Activated naive CD8-positive, alpha-beta T cell treated with anti-CD3 and anti-CD28 coated beads, Interleukin-2, amount 50 U/mL, for 24 hours (primary cell): Measurements from ENCODE around the gene TTYH3.

Source experiments
- ATAC-seq: fragments of 150-1000 bp; cut with Tn5 transposase; one replicate; pipeline ENCODE4 v1.10.0; 2021
- DNase-seq: peaks from one replicate; pipeline ENCODE4 v3.0.0; 2021
- H3K27ac Mint-ChIP-seq: one replicate; pipeline ENCODE4 v1.8.0; 2021; ENCODE audit warnings: mild to moderate bottlenecking, mixed read lengths
- H3K27me3 Mint-ChIP-seq: one replicate; pipeline ENCODE4 v1.8.0; 2021; ENCODE audit warnings: mixed read lengths
- H3K36me3 Mint-ChIP-seq: one replicate; pipeline ENCODE4 v1.8.0; 2021; ENCODE audit warnings: low read depth, mixed read lengths
- H3K4me1 Mint-ChIP-seq: one replicate; pipeline ENCODE4 v1.8.0; 2021; ENCODE audit warnings: mixed read lengths
- H3K4me3 Mint-ChIP-seq: one replicate; pipeline ENCODE4 v1.8.0; 2021; ENCODE audit warnings: mild to moderate bottlenecking, moderate library complexity, mixed read lengths
- H3K9me3 Mint-ChIP-seq: one replicate; pipeline ENCODE4 v1.8.0; 2021; ENCODE audit warnings: mixed read lengths

The TTYH3 gene

DNA sequence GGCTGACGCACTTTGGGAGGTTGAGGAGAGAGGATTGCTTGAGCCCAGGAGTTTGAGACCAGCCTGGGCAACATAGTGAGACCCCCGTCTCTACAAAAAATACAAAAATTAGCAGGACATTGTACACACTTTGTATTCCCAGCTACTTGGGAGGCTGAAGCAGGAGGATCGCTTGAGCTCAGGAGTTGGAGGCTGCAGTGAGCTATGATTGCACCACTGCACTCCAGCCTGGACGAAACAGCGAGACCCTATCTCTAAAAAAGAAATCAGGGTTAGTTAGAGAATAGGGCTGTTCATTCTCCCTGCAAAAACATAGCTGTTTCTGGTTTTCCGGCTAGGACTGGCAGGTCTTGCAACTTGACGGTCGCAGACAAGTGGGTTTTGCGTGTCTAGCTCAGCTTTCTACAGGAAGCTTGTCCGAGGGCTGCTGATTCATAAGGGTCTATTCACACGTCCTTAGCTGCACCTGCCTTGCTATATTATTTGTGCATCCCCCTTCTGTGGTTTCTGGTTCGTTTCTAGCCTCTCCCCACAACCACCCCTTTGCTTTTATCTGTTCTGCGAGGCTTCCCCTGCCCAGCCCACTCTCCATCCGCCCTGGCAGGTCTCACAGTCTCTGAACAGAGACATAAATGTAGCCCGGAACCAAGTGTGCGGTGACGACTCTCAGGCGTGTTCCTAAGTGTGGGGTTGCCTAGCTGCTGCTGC is 66.9 kb downstream of the TTYH3 start:
- DNase-seq = peak; percentile 66

DNA sequence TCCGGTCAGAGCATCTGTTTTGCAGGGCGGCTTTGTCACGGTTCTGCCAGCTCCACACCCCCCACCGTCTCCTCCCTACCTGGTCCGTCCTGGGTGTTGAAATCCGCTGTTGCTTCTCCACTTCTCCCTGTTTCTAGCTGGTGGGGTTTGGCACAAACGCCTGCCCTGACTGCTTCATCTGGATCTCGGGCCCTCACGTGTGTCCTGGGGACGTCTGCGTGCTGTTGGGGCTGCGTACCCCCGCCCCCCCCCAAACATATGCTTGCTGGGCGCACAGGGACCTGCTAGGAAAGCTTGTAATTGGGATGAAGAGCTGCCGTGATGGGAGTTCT is 67.5 kb downstream of the TTYH3 start:
- ATAC-seq (no peak), DNase-seq (no peak)
- peaks cover 16% of the 10 kb centered on the region for H3K27me3 Mint-ChIP-seq
- no peak overlapping the region for H3K27ac Mint-ChIP-seq
- no peaks in the 10 kb centered on the region for H3K9me3 Mint-ChIP-seq
- no peaks in the 10 kb centered on the region for H3K36me3 Mint-ChIP-seq
- peaks cover 23% of the 10 kb centered on the region for H3K4me1 Mint-ChIP-seq
- peak overlapping the region; percentile 21 for H3K4me3 Mint-ChIP-seq

More for the DNA sequence above, 66.9 kb downstream of the TTYH3 start:
- peaks cover 16% of the 10 kb centered on the region for H3K27me3 Mint-ChIP-seq
- ATAC-seq = peak; percentile 93
- no peaks in the 10 kb centered on the region for H3K9me3 Mint-ChIP-seq
- H3K4me1 Mint-ChIP-seq = peaks cover 23% of the 10 kb centered on the region
- H3K4me3 Mint-ChIP-seq = peak overlapping the region; percentile 21
- no peaks in the 10 kb centered on the region for H3K36me3 Mint-ChIP-seq
- H3K27ac Mint-ChIP-seq = no peak overlapping the region

DNA sequence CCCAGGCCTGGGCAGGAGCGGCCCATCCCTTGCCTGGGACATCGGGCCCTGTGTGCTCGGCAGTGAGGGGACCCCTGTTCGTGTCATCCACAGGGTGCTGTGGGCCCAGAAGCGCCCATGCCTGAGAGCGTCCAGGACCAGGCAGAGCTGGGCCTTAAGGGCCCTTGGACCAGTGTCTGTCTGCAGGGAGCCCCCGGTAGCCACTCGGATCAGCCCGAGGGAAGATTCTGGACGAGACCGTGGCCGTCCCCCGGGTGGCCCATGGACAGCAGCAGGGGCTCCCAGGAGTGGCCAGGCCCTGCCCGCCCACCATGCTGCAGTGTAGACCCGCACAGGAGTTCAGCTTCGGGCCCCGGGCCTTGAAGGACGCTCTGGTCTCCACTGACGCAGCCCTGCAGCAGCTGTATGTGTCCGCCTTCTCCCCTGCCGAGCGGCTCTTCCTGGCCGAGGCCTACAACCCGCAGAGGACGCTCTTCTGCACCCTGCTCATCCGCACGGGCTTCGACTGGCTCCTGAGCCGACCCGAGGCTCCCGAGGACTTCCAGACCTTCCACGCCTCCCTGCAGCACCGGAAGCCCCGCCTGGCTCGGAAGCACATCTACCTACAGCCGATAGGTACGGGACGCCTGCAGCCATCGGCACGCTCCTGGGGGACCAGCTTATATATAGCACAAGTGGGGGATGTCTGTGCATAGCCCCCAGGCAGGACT is 68.5 kb downstream of the TTYH3 start:
- ATAC-seq (no peak), DNase-seq (no peak)
- Mint-ChIP-seq H3K4me3 (no peak overlapping the region), H3K36me3 (no peaks in the 10 kb centered on the region), H3K27ac (no peak overlapping the region), H3K4me1 (peaks cover 23% of the 10 kb centered on the region), H3K9me3 (no peaks in the 10 kb centered on the region), H3K27me3 (peaks cover 16% of the 10 kb centered on the region)

DNA sequence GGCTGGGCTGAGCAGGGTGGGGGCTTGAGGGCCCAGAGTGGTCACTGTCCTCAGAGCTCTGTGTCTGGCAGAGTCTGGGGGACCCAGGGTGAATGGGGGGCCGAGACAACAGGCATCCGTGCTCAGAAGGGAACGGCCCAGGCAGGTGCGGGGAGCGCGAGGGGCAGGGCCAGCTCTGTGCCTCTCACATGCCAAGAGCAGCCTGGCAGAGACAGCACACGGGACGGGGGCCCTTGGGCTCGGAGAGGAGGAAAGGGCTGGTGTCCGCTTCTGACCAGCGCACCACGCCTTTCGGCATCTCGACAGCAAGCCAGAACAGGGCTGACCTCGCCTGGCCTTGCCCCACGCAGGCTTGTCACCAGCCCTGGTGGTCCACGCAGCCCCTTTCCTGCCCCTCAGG is 69.6 kb downstream of the TTYH3 start:
- Mint-ChIP-seq H3K4me3 (no peak overlapping the region), H3K9me3 (no peaks in the 10 kb centered on the region), H3K27me3 (peaks cover 16% of the 10 kb centered on the region), H3K4me1 (peaks cover 23% of the 10 kb centered on the region), H3K27ac (no peak overlapping the region), H3K36me3 (no peaks in the 10 kb centered on the region)
- ATAC-seq (no peak), DNase-seq (no peak)

DNA sequence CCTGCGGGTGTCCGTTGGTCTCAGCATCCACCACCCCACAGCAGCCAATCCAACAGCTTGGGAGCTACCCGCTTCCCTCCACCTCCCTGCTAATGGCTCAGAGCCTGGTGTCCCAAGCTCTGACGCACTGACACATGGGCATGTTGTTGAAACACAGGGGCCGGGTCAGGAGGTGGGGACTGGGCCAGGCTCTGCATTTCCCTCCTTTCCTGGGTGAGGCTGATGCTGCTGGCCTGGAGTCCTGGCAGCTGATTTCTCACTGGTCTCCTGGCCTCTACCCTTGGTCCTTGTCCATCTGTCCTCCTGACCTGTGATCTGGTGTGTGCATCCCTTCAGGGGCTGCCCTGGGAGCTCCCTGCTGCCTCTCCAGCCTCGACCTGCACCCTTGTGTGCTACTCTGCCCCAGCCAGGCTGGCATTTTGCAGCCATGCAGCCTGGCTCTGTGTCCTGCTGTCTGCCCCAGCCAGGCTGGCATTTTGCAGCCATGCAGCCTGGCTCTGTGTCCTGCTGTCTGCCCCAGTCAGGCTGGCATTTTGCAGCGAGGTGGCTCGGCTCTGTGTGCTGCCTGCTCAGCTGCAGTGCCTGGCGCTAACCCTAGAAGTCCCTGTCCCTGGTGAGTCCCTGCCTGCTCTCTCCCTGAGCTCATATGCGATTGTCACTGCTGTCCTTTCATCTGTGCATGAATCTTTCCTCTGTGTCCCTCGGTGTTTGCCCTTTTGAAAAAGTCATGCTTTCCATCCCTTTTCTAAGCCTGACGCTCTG is 70.2 kb downstream of the TTYH3 start:
- Mint-ChIP-seq H3K36me3 (no peaks in the 10 kb centered on the region), H3K4me1 (peaks cover 23% of the 10 kb centered on the region), H3K4me3 (no peak overlapping the region), H3K27ac (no peak overlapping the region), H3K27me3 (peaks cover 17% of the 10 kb centered on the region), H3K9me3 (no peaks in the 10 kb centered on the region)
- ATAC-seq (no peak), DNase-seq (no peak)

DNA sequence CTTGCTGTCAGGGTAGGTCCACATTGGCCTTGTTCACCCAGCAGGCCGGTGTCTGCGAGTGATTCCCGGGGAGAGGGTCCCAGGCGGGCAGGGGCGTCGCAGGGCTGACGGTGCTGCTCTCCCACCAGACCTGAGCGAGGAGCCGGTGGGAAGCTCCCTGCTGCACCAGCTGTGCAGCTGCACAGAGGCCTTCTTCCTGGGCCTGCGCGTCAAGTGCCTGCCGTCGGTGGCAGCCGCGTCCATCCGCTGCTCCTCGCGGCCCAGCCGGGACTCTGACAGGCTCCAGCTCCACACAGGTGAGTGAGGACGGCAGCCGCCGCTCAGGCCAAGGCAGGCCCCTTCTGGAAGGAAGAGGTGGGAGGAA is 70.8 kb downstream of the TTYH3 start:
- Mint-ChIP-seq H3K36me3 (no peaks in the 10 kb centered on the region), H3K27ac (no peak overlapping the region), H3K4me1 (peaks cover 23% of the 10 kb centered on the region), H3K9me3 (no peaks in the 10 kb centered on the region), H3K4me3 (no peak overlapping the region), H3K27me3 (peaks cover 14% of the 10 kb centered on the region)
- DNase-seq (no peak), ATAC-seq (no peak)

DNA sequence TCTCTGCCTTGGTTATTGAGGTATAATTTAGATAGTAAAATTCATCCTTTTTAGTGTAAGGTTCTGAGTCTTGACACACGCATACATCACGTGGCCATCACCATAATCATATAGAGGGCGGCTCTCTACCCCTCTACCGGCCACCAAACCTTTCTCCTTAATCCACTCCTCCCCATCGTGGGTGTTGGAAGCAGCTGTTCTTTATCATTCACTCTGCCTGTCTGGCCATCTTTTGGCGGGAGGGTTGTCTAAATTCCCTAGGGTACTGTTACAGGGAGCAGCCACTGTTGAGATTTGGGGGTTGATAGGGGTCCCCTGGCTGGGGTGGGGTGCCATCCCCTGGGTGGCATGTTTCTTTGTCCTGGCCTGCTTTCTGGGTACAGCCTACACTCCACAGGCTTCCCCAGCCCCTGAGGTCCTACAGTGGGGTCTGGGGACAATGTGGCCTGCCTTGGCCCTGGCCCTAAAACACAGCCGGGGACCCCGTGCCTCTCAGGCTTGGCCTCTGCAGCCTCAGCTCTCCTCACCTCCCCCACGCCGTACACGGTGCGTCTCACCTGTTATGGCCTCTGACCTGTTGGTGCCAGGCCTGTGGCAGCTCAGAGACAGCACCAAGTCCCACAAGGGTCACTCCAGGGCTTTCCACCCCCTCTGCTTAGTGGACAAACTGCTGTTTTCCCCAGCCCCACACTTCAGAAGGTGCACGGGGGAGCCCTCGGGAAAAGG is 73.7 kb downstream of the TTYH3 start:
- peaks cover 12% of the 10 kb centered on the region for H3K27me3 Mint-ChIP-seq
- no peak overlapping the region for H3K27ac Mint-ChIP-seq
- no peaks in the 10 kb centered on the region for H3K9me3 Mint-ChIP-seq
- H3K36me3 Mint-ChIP-seq = no peaks in the 10 kb centered on the region
- H3K4me1 Mint-ChIP-seq = peaks cover 13% of the 10 kb centered on the region
- ATAC-seq = no peak
- no peak for DNase-seq
- no peak overlapping the region for H3K4me3 Mint-ChIP-seq

DNA sequence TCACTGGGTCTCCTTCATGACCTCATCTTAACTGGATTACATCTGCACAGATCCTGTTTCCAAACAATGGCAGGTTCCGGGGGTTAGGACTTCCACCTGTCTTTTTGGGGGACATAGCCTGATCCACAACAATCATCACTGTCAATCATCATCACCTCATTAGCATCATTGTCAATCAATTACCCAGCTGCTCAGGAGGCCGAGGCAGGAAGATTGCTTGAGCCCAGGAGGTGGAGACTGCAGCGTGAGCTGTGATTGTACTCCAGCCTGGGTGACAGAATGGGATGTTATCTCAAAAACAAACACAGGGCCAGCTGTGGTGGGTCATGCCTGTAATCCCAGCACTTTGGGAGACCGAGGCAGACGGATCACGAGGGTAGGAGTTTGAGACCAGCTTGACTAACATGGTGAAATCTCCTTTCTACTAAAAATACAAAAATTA is 74.9 kb downstream of the TTYH3 start:
- no peak overlapping the region for H3K27ac Mint-ChIP-seq
- no peak for DNase-seq
- no peaks in the 10 kb centered on the region for H3K9me3 Mint-ChIP-seq
- H3K27me3 Mint-ChIP-seq = peaks cover 13% of the 10 kb centered on the region
- ATAC-seq = no peak
- H3K4me3 Mint-ChIP-seq = no peak overlapping the region
- no peaks in the 10 kb centered on the region for H3K36me3 Mint-ChIP-seq
- peaks cover 20% of the 10 kb centered on the region for H3K4me1 Mint-ChIP-seq

DNA sequence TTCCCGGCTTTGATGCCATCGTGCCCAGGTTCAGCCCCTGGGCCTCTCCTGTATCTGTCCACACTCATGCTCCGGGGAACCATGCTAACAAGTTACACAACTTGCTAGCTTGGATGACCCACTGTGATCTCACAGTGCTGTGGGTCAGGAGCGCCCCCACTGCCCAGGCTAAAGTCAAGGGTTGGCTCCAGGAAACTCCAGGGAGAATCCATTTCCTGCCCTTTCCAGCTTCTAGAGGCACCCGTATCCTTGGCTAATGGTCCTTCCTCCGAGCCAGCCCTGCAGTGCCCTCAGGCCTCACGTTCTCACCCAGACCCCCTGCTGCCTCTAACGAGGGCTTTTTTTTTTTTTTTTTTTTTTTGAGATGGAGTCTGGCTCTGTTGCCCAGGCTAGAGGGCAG is 75.7 kb downstream of the TTYH3 start:
- H3K4me1 Mint-ChIP-seq = peaks cover 20% of the 10 kb centered on the region

DNA sequence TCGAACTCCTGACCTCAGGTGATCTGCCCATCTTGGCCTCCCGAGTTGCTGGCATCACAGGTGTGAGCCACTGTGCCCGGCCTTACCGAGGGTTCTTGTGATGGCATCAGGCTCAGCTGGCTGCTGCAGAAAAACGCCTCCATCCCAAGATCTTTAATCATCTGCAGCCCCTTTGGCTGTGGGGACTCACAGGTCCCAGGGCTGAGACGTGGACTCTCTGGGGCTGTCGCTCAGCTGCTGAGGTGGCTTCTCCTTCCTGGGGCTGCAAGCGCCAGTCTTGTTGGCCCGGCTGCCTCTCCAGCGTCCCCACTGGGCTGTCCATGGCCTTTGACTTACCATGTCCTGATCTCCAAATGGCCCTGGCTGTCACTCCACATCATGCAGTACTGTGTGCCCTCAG is 76.3 kb downstream of the TTYH3 start:
- Mint-ChIP-seq H3K27me3 (peaks cover 9% of the 10 kb centered on the region), H3K36me3 (no peaks in the 10 kb centered on the region), H3K27ac (no peak overlapping the region), H3K4me1 (peaks cover 20% of the 10 kb centered on the region), H3K4me3 (no peak overlapping the region), H3K9me3 (no peaks in the 10 kb centered on the region)
- ATAC-seq = no peak
- DNase-seq = no peak

More for the DNA sequence above, 75.7 kb downstream of the TTYH3 start:
- peaks cover 9% of the 10 kb centered on the region for H3K27me3 Mint-ChIP-seq
- no peak for DNase-seq
- H3K36me3 Mint-ChIP-seq = no peaks in the 10 kb centered on the region
- H3K4me3 Mint-ChIP-seq = no peak overlapping the region
- ATAC-seq = no peak
- no peak overlapping the region for H3K27ac Mint-ChIP-seq
- no peaks in the 10 kb centered on the region for H3K9me3 Mint-ChIP-seq

DNA sequence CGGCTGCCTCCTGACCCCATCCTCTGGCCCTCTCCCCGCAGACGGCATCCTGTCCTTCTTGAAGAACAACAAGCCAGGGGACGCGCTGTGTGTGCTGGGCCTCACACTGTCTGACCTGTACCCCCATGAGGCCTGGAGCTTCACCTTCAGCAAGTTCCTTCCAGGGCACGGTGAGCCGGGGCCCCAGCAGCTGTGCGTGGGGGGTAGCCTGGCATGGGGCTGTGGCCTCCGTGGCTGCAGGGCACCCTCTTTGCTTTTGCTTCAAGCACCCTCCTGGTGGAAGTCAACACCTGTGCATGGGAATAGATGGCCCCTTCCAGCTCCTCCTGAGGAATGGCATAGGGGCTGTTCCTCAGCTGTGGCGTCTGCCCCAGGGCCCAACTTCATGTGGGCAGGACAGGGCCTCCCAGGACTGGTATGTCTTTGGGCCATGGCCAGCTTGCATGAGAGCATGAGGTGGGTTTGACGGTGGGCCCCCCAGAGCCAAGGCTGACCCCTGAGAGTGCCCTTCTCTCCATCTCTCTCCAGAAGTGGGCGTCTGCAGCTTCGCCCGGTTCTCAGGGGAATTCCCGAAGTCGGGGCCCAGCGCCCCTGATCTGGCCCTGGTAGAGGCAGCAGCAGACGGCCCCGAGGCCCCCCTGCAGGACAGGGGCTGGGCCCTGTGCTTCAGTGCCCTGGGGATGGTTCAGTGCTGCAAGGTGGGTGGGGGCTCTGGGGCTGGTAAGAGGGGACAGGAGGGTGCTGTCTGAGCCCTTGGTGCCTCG is 76.9 kb downstream of the TTYH3 start:
- H3K9me3 Mint-ChIP-seq = no peaks in the 10 kb centered on the region
- H3K27me3 Mint-ChIP-seq = peaks cover 10% of the 10 kb centered on the region

DNA sequence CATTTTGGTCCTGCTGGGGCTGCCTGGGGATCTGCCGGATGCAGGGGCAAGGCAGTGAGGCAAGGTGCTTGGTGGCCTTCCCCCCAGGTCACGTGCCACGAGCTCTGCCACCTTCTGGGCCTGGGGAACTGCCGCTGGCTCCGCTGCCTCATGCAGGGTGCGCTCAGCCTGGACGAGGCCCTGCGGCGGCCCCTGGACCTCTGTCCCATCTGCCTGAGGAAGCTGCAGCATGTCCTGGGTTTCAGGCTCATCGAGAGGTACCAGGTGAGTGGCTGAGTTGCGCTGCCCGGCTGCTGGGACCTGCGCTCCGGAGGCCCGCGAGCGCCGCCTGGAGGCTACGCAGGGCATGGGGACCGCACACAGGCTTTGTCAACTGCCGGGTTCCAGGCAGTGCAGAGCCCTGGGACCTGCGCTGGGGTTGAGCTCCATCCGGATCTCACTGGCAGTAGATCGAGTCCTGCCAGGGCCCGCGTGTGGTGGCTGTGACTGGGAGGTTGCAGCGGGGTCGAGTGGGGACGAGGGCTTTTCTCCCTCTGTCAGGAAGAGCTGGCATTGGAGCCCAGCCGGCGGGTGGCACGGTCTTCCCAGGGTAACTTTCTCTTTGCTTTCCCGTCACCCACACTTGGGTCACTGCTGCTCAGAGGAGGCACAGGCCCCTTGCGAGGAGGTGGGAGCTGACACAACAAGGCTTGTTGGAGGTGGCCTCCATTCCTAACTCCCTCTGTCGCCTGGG is 77.9 kb downstream of the TTYH3 start:
- Mint-ChIP-seq H3K4me1 (peaks cover 29% of the 10 kb centered on the region), H3K27ac (no peak overlapping the region), H3K9me3 (no peaks in the 10 kb centered on the region), H3K36me3 (no peaks in the 10 kb centered on the region), H3K4me3 (peak overlapping the region; percentile 11), H3K27me3 (peaks cover 18% of the 10 kb centered on the region)
- ATAC-seq = peak; percentile 94
- DNase-seq = peak; percentile 82

More for the DNA sequence above, 76.9 kb downstream of the TTYH3 start:
- H3K36me3 Mint-ChIP-seq = no peaks in the 10 kb centered on the region
- no peak overlapping the region for H3K4me3 Mint-ChIP-seq
- ATAC-seq = no peak
- peaks cover 23% of the 10 kb centered on the region for H3K4me1 Mint-ChIP-seq
- DNase-seq = no peak
- no peak overlapping the region for H3K27ac Mint-ChIP-seq

DNA sequence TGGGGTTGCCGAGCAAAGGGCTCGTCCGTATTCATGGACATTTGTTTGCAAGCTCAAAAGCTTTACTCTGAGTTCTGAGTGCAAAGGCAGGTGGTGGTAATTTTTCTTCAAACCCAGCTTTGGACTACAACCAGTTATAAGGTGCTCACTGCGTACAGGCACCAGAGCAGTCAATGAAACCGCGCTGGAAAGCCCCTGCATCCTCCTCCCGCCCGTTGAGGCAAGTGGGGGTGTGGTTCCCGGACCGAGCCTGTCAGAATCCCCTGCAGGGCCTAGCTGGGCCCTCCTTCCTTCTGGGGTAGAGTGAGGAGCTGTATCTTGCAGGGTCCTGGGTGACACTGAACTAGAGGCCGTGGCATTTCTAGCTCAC is 78.5 kb downstream of the TTYH3 start:
- no peaks in the 10 kb centered on the region for H3K36me3 Mint-ChIP-seq
- peaks cover 22% of the 10 kb centered on the region for H3K27me3 Mint-ChIP-seq
- peak overlapping the region; percentile 11 for H3K4me3 Mint-ChIP-seq
- ATAC-seq = no peak
- DNase-seq = peak; percentile 42
- H3K4me1 Mint-ChIP-seq = peaks cover 35% of the 10 kb centered on the region
- no peak overlapping the region for H3K27ac Mint-ChIP-seq
- no peaks in the 10 kb centered on the region for H3K9me3 Mint-ChIP-seq
